HG03432 (cell line): ENCODE measurements around the gene KRT71.
"Not testable (repeated sequence)": the region's sequence is repeated elsewhere in the genome, so short reads cannot be mapped to it uniquely, and the experiment has no call there.

Experiments
- ATAC-seq: cut with Tn5 transposase; IDR thresholded peaks from one replicate; pipeline ENCODE4 v1.9.1; 2021; ENCODE audit warnings: mild to moderate bottlenecking, moderate library complexity; ENCODE audit not compliant: unreplicated experiment

The KRT71 gene

GRCh38 chr12:52522346-52523011, 30.5 kb downstream of the KRT71 start:
- no peak for ATAC-seq

- ATAC-seq: no peak
Observed at GRCh38 chr12:52521568-52522266, 31.2 kb downstream of the KRT71 start.

- ATAC-seq: no peak
Observed at GRCh38 chr12:52521175-52521567, 31.8 kb downstream of the KRT71 start.

- ATAC-seq: no peak
Observed at GRCh38 chr12:52519826-52520662, 32.9 kb downstream of the KRT71 start, which contains the start of gene KRT5. KRT5 (minus strand) TSS chr12:52520394; CDS start chr12:52520296, 98 bp downstream.

GRCh38 chr12:52519387-52519703, 33.6 kb downstream of the KRT71 start:
- ATAC-seq: no peak

- ATAC-seq: no peak
Observed at GRCh38 chr12:52518574-52519386, 34.2 kb downstream of the KRT71 start.

DNA sequence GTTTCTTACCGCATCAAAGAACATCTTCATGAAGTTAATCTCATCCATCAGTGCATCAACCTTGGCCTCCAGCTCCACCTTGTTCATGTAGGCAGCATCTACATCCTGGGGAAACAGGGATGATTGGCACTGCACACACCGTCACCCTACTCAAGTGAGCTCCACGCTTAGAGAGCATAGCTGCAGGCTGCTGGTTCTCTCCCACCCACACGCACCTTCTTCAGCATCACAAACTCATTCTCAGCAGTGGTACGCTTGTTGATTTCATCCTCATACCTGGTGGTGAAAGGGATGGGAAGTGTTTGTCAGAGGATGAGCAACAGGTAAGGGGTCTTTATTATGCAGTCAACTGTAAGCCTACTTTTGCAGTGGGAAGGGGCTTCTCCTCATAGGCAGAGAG, 35.1 kb downstream of the KRT71 start:
- ATAC-seq: no peak

DNA sequence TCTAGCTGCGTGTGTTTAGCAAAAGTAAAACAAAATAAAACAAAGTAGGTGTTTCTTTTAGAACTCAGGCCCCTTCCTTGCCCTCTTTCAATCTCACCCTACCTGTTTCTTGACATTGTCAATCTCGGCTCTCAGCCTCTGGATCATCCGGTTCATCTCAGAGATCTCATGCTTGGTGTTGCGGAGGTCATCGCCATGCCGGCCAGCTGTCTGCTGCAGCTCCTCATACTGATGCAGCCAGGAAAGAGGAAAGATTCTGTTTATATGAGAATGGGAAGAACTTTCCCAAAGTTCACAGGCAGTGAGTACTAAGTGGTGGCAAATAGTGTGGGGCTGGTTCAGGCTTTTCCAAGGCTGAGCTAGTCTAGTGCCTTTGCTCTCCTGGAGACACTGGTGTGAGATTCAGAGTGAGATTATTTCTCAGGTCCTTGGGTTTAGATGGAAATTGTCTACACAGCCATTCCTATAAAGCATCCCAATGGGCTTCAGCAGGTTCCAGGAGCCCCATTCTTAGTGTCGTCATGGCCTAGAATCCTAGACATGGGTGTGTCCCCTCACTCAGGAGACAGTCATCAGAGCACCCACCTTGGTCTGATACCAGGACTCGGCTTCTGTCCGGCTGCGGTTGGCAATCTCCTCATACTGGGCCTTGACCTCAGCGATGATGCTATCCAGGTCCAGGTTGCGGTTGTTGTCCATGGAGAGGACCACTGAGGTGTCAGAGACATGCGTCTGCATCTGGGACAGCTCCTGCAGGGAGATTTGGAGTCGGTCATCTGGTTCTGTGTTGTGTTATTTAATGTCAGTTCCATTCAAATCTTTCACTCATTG, 35.7 kb downstream of the KRT71 start:
- ATAC-seq: no peak

DNA sequence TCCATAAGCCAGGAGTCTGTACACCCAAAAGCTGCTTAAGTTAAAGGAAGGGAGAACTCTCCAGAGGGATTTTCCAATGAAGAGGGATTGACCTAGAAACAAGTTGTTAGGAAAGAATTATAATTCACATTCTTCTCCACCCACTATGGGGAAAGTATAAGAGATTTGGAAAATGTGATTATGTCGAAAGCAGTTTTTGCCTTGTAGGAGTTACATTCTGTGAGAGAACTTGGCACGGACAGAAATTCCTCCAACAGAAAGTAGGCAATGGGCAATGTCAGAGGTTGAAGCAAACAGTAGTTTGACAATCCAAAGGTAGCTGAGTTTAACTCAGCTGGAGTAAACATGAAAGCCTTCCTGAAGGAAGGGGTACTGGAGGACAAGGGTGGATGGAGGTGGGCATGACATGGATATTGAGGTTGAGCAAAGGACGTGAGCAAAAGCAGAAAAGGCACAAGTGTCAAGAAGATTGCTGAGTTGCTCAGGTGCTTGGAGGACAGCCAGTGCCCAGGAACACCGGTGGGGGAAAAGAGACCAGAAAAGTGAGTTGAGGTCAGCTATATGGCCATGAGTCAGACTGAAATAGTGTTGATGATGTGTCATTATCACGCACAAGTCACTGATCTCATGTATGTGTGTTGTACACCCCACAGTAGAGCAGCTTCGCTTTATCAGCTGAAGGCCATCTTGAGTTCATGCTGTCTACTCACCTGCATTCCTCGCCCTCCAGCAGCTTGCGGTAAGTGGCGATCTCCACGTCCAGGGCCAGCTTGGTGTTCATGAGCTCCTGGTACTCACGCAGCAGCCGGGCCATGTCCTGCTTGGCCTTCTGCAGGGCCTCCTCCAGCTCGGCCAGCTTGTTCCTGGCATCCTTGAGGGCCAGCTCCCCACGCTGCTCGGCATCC, 36.8 kb downstream of the KRT71 start:
- ATAC-seq: no peak

- no peak for ATAC-seq
Observed at GRCh38 chr12:52515319-52515646, 37.7 kb downstream of the KRT71 start.

GRCh38 chr12:52514471-52515318, 38.2 kb downstream of the KRT71 start:
- no peak for ATAC-seq

GRCh38 chr12:52513736-52514135, 39.2 kb downstream of the KRT71 start:
- ATAC-seq: no peak

- no peak for ATAC-seq
Observed at GRCh38 chr12:52508211-52508610, 44.7 kb downstream of the KRT71 start.

DNA sequence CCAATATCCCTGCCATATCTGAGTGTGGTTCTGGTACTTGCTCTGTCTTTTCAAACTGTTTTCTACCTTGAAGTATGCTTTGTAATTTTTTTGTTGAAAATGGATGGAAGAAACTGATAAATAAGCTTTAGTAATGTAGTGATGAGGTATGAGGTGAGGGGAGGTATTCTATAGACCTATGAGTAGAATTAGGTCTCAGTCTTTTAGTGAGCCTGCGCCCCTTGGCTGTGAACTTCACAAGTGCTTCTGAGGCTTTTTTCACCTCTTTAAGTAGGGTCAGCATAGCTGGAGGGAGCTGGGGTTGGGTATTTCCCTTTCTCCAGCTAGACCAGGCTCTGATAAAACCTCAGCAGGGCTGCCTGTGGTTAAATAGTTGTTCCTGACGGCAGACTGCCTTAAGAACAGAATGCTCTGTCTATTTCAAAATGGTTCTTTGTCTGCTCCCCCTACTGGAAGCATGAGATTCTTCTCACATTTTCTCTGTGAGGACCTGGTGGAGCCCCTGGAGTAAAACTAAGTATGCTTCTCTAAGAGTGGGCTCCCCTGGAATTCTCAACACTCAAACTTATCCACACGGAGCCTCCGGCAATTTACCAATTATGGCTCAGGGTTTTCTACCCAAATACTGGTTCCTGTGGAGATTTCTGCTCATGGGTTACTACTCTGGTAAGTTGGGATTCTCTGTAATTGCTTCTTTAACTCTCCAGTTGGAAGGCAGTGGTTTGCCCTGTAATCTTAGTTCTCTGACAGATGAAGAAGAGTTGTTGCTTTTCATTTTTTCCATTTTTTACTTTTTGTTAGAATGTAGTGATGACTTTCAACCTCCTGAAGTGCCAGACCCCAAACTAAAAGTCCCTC, 45.9 kb downstream of the KRT71 start:
- no peak for ATAC-seq

- no peak for ATAC-seq
Observed at GRCh38 chr12:52502877-52503276, 50.1 kb downstream of the KRT71 start.

- ATAC-seq: no peak
Observed at GRCh38 chr12:52501490-52501889, 51.5 kb downstream of the KRT71 start.

- ATAC-seq: not testable (repeated sequence)
Observed at GRCh38 chr12:52500574-52500973, 52.4 kb downstream of the KRT71 start.
